ENCODE data around the gene ALOX12.

The ALOX12 gene

DNA sequence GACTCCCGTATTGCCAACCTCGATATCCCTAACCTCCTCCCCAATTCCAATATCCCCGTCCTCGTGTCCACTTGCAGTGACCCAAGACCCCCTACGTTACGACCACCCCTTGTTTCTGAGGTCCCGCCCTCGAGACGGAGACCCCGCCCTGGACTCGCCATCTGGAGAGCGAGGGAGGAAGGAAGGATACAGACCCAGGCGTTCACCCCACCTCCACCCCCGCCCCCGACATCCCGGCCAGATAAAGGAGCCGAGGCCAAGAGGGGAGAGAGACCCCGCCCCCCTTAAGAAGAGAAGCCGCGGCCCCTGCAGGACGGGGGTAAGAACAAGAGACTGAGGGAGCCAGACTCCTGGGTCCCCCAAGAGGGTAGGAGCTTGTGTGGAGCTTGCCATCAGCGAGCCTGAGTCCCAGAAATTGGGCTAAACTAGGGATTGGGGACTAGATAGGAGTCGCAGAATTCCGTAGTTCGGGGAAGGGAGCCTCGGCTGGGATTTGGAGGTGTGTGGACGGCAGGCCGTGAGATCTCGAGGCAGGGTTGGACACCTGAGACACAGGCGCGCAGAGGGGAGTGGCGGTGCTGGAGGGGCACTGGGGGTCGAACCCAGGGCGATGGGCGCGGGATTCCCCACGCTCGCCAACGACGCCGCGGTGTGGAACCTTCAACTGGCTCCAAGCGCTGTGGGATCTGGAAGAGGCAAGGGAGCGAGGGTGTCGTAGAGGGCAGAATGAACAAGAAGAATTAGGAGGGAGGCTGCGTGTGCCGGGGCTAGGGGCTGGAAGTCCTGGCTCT is 27.1 kb downstream of the ALOX12 start, which contains the start of gene BCL6B:
BCL6B (plus strand) TSS at position 270 of the 791 bp plus-strand sequence. CDS start 622 bp downstream, outside the sequence.
- no peak for DNase-seq (ENCODE audit: low read depth)

DNA sequence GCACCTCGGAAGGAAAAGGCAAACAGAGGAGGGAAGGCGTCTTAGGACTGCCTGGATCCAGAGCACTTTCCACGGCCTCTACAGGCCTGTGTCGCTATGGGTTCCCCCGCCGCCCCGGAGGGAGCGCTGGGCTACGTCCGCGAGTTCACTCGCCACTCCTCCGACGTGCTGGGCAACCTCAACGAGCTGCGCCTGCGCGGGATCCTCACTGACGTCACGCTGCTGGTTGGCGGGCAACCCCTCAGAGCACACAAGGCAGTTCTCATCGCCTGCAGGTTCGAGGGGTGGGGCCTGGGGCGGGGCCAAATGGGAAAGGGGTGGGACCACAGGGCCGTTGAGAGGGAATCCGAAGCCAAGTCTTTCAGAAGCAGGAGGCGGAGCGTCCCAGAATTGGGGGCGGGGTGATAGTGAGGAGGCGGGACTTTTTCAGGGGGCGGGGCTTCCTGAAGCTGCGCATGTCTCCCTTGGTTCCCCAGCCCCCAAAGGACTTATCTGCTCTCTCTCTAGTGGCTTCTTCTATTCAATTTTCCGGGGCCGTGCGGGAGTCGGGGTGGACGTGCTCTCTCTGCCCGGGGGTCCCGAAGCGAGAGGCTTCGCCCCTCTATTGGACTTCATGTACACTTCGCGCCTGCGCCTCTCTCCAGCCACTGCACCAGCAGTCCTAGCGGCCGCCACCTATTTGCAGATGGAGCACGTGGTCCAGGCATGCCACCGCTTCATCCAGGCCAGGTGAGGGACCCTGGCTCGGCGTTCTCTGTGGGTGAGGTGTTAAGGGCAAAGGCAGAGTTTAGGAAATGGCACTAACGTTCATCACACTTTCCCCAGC is 27.9 kb downstream of the ALOX12 start:
- DNase-seq (ENCODE audit: low read depth) = no peak

GRCh38 chr17:7024402-7024785 is 28.5 kb downstream of the ALOX12 start:
- DNase-seq (ENCODE audit: low read depth) = no peak

- no peak for DNase-seq (ENCODE audit: low read depth)
These were observed 29.4 kb downstream of the ALOX12 start for GRCh38 chr17:7025245-7025644.

DNA sequence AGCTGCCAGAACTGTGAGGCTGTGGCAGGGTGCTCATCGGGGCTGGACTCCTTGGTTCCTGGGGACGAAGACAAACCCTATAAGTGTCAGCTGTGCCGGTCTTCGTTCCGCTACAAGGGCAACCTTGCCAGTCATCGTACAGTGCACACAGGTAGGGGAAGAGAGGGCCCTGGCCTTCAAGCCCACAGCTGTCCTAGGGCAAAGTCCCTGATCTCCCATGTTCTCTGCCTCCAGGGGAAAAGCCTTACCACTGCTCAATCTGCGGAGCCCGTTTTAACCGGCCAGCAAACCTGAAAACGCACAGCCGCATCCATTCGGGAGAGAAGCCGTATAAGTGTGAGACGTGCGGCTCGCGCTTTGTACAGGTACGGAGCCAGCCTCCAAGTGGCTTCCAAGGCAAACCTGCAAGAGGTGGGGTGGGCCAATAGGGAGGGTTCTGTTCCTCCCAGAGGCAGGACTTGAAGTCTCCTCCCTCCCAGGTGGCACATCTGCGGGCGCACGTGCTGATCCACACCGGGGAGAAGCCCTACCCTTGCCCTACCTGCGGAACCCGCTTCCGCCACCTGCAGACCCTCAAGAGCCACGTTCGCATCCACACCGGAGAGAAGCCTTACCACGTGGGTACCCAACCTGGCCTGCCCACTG is 30.7 kb downstream of the ALOX12 start:
- no peak for DNase-seq (ENCODE audit: low read depth)

GRCh38 chr17:7027335-7027734 is 31.5 kb downstream of the ALOX12 start:
- DNase-seq (ENCODE audit: low read depth) = no peak

- DNase-seq (ENCODE audit: low read depth) = no peak
These were observed 33.2 kb downstream of the ALOX12 start for GRCh38 chr17:7029096-7029495.

DNA sequence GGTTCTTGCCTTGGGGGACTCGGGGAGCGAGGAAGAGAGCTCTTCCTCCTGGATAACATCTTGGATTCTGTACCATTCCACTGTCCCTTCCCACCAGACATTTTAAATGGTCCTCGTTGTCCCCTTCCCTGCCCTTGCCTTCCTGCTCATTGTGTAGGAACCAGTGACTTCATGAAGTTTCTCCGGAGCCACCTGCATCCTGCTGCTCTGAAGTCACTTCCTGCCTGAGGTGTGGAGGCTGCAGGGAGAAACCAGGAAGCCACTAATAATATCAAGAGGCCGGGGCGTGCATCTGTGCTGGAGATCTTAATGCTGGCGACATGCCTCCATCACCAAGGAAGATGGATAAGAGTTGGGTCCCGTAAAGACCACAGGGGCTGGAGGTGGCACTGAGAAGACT is 33.8 kb downstream of the ALOX12 start:
- DNase-seq (ENCODE audit: low read depth) = no peak

- no peak for DNase-seq (ENCODE audit: low read depth)
These were observed 39.2 kb downstream of the ALOX12 start for GRCh38 chr17:7034955-7035590.

DNA sequence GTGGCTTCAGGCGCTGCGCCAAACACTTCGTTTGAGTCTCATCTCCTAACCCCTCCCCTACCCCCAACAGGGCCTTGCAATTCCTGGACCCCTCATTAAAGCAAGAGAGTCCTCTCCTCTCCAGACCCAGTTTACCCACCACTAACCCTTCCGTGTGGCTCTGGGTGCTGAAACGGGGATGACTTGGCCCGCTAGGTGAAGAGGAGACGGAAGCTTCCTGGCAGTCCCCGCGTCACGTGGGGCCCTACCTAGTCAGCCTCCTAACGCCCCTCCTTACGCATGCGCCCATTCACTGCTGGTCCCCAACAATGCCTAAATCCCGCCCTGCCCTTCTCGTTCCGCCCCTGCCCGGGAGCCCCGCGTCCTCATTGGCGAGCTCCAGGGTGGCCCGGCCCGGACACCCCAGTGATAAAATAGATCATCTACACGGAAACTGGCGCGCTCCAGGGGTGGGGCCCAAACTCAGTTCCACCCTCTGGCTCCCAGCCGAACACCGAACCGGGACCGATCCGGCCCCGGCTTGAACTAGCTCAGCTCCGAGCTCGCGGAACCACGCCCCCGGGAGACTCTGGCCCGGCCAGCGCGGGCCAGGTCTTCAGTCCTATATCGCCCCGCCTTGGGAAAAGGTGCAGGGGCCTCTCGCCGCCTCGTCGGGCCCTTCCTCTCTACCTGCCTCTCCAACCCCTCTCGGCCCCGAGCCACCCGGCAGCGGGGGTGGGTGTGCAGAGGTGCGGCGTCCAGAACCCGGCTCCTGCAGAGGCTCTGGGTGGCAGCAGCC is 39.9 kb downstream of the ALOX12 start, which contains the start of gene SLC16A13:
SLC16A13 (plus strand) TSS at position 425 of the 778 bp plus-strand sequence. CDS start 368 bp downstream, outside the sequence.
- no peak for DNase-seq (ENCODE audit: low read depth)

GRCh38 chr17:7038025-7038862 is 42.4 kb downstream of the ALOX12 start:
- DNase-seq (ENCODE audit: low read depth) = no peak

- no peak for DNase-seq (ENCODE audit: low read depth)
These were observed 44.0 kb downstream of the ALOX12 start for GRCh38 chr17:7039832-7040231.

GRCh38 chr17:7041607-7042500 is 46.0 kb downstream of the ALOX12 start:
- DNase-seq (ENCODE audit: low read depth) = no peak

DNA sequence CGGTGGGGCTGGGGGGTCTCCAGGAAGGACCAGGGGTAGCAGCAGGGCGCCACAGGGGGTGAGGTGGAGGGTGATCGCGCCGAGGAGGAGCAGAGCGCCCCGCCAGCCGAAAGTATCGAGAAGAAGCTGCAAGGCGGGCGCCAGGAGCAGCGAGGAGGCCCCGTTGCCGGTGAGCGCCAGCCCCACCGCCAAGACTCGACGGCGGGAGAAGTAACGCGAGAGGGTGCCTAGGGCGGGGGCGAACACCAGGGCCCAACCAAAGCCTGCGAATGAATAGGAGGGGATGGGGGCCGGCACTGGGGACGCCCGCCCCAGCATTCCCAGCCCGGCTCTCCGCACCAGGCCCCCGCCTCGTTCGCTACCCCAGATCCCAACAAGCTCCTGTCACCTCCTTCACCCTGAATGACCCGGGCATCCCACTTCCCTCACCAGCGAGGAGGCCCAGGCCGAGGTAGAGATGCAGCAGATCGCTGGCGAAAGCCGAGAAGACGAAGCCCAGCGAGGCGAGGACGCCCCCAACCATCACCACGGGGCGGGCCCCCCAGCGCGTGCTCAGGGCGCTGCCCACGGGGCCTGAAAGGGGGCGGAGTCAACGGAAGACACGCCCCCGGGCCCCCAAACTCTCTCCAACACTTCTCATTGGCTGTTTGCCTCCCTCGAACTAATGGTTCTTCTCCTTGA is 46.8 kb downstream of the ALOX12 start:
- DNase-seq (ENCODE audit: low read depth) = no peak

DNA sequence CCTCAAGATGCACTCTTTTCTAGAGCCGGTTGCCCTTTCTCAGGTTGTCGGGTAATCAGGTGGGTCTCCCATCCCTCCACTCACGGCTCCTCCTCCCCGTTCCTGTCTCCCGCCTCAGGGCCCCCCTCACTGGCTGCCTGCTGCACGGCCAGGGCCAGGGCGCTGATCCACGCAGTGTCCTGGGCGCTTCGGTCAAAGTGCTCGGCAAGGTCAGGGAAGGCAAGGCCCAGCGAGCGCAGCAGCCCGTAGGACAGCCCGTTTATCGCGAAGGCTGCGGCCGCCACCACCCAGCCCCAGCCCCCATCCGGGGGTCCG is 47.3 kb downstream of the ALOX12 start:
- no peak for DNase-seq (ENCODE audit: low read depth)

GRCh38 chr17:7043497-7044198 is 47.8 kb downstream of the ALOX12 start, which contains the start of gene SLC16A11:
Gene SLC16A11 (minus strand): TSS chr17:7044092. CDS start chr17:7043513, 579 bp downstream.
- no peak for DNase-seq (ENCODE audit: low read depth)

DNA sequence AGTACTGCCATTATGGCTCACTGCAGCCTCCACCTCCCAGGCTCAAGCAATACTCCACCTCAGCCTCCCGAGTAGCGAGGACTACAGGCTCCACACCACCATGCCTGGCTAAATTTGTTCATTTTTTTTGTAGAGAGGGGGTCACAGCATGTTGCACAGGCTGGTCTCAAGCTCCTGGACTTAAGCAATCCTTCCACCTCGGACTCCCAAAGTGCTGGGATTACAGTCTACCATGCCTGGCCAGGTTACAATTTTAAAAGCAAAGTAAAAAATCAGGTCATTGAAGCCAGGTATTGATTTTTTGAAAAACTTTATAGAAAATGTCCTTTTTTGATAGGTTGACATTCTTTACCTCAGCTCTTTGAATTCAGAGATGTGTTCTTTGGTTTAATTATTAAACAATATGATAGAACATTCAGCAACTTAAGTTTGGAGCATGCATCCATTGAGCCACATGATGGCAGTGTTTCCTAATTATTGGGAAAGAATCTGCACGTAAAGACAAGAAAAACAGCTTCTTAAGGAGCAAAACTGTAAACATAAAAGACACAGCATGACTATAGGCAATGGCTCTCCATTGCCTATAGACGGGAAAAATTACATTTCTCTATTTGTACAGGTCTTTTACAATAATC is 49.8 kb downstream of the ALOX12 start:
- no peak for DNase-seq (ENCODE audit: low read depth)

Measured in CMK (cell line).